ENCODE results near the gene BLMH.

The BLMH gene

GRCh38 chr17:30308406-30308805 is 16.7 kb upstream of the BLMH start:
- in situ Hi-C loops (cut with MboI; ENCODE audit: low sequenced_read_pairs), result no loop called here

GRCh38 chr17:30304778-30305177 is 13.0 kb upstream of the BLMH start:
- in situ Hi-C loops (cut with MboI; ENCODE audit: low sequenced_read_pairs), result no loop called here

GRCh38 chr17:30302241-30302640 is 10.5 kb upstream of the BLMH start:
- in situ Hi-C loops (cut with MboI; ENCODE audit: low sequenced_read_pairs), result no loop called here

GRCh38 chr17:30300818-30301217 is 9.1 kb upstream of the BLMH start:
- in situ Hi-C loops (cut with MboI; ENCODE audit: low sequenced_read_pairs), result no loop called here

- in situ Hi-C loops (cut with MboI; ENCODE audit: low sequenced_read_pairs), result no loop called here
Observed at GRCh38 chr17:30299000-30299399, 7.3 kb upstream of the BLMH start.

- in situ Hi-C loops (cut with MboI; ENCODE audit: low sequenced_read_pairs), result no loop called here
Observed at GRCh38 chr17:30297715-30298114, 6.0 kb upstream of the BLMH start.

- in situ Hi-C loops (cut with MboI; ENCODE audit: low sequenced_read_pairs), result no loop called here
Observed at GRCh38 chr17:30296499-30297080, 4.8 kb upstream of the BLMH start.

- in situ Hi-C loops (cut with MboI; ENCODE audit: low sequenced_read_pairs), result no loop called here
Observed at GRCh38 chr17:30292286-30292858, 628 bp upstream of the BLMH start.

- in situ Hi-C loops (cut with MboI; ENCODE audit: low sequenced_read_pairs), result no loop called here
Observed at GRCh38 chr17:30290696-30291542, 825 bp downstream of the BLMH start.

GRCh38 chr17:30290077-30290476 is 1.7 kb downstream of the BLMH start:
- in situ Hi-C loops (cut with MboI; ENCODE audit: low sequenced_read_pairs), result no loop called here

- in situ Hi-C loops (cut with MboI; ENCODE audit: low sequenced_read_pairs), result no loop called here
Observed at GRCh38 chr17:30279156-30279555, 12.6 kb downstream of the BLMH start.

- in situ Hi-C loops (cut with MboI; ENCODE audit: low sequenced_read_pairs), result no loop called here
Observed at GRCh38 chr17:30278032-30278431, 13.7 kb downstream of the BLMH start.

GRCh38 chr17:30275911-30276310 is 15.8 kb downstream of the BLMH start:
- in situ Hi-C loops (cut with MboI; ENCODE audit: low sequenced_read_pairs), result no loop called here

GRCh38 chr17:30274887-30275286 is 16.9 kb downstream of the BLMH start:
- in situ Hi-C loops (cut with MboI; ENCODE audit: low sequenced_read_pairs), result no loop called here

GRCh38 chr17:30273373-30273772 is 18.4 kb downstream of the BLMH start:
- in situ Hi-C loops (cut with MboI; ENCODE audit: low sequenced_read_pairs), result no loop called here

GRCh38 chr17:30271102-30271501 is 20.6 kb downstream of the BLMH start:
- in situ Hi-C loops (cut with MboI; ENCODE audit: low sequenced_read_pairs), result no loop called here

- in situ Hi-C loops (cut with MboI; ENCODE audit: low sequenced_read_pairs), result no loop called here
Observed at GRCh38 chr17:30267625-30268024, 24.1 kb downstream of the BLMH start.

GRCh38 chr17:30263552-30264333 is 28.0 kb downstream of the BLMH start:
- in situ Hi-C loops (cut with MboI; ENCODE audit: low sequenced_read_pairs), result no loop called here

GRCh38 chr17:30256756-30257506 is 34.8 kb downstream of the BLMH start:
- in situ Hi-C loops (cut with MboI; ENCODE audit: low sequenced_read_pairs), result no loop called here

GRCh38 chr17:30254150-30254549 is 37.6 kb downstream of the BLMH start:
- in situ Hi-C loops (cut with MboI; ENCODE audit: low sequenced_read_pairs), result no loop called here

GRCh38 chr17:30253312-30253711 is 38.4 kb downstream of the BLMH start:
- in situ Hi-C loops (cut with MboI; ENCODE audit: low sequenced_read_pairs), result no loop called here
